GM19239 (cell line): ENCODE results near the gene RALB.
A peak's percentile ranks its signal among the peaks of the same experiment; 100 is the strongest.

Source experiments
- DNase-seq: peaks from one replicate; pipeline ENCODE4 v3.0.0; 2011; ENCODE audit warnings: low spot score; ENCODE audit not compliant: insufficient read length
- FAIRE-seq: peaks from 2 replicates; lab custom pipeline; 2011; peaks lifted over from hg19 to GRCh38; lab: Jason Lieb, UNC

RALB gene

GRCh38 chr2:120240901-120241429 lies 11.7 kb upstream of the RALB start:
- DNase-seq, result no peak
- FAIRE-seq, result no peak

- FAIRE-seq, result no peak
Observed at GRCh38 chr2:120241684-120242083, 11.0 kb upstream of the RALB start.

GRCh38 chr2:120243211-120243610 lies 9.4 kb upstream of the RALB start:
- DNase-seq (no peak), FAIRE-seq (no peak)

More at GRCh38 chr2:120241684-120242083, 11.0 kb upstream of the RALB start:
- DNase-seq, result no peak

GRCh38 chr2:120243875-120244553 lies 8.6 kb upstream of the RALB start:
- DNase-seq (no peak), FAIRE-seq (no peak)

- DNase-seq (no peak), FAIRE-seq (no peak)
Observed at GRCh38 chr2:120244656-120245519, 7.8 kb upstream of the RALB start.

GRCh38 chr2:120245520-120246332 lies 6.9 kb upstream of the RALB start:
- DNase-seq (no peak), FAIRE-seq (no peak)

GRCh38 chr2:120246546-120247300 lies 5.9 kb upstream of the RALB start:
- no peak for FAIRE-seq
- DNase-seq, result no peak

- FAIRE-seq, result no peak
- no peak for DNase-seq
Observed at GRCh38 chr2:120247851-120248250, 4.8 kb upstream of the RALB start.

- FAIRE-seq, result no peak
- no peak for DNase-seq
Observed at GRCh38 chr2:120250640-120251039, 2.0 kb upstream of the RALB start.

GRCh38 chr2:120251078-120251477 lies 1.6 kb upstream of the RALB start:
- FAIRE-seq (no peak), DNase-seq (no peak)

GRCh38 chr2:120251880-120252224 lies 800 bp upstream of the RALB start:
- no peak for DNase-seq
- FAIRE-seq, result no peak

GRCh38 chr2:120253021-120253882 lies 600 bp downstream of the RALB start:
- FAIRE-seq (peak; percentile 85), DNase-seq (peak; percentile 43)

- FAIRE-seq, result no peak
- DNase-seq, result no peak
Observed at GRCh38 chr2:120254178-120254577, 1.5 kb downstream of the RALB start.

GRCh38 chr2:120255071-120255470 lies 2.4 kb downstream of the RALB start:
- no peak for FAIRE-seq

GRCh38 chr2:120255986-120256650 lies 3.5 kb downstream of the RALB start:
- DNase-seq (no peak), FAIRE-seq (no peak)

More at GRCh38 chr2:120255071-120255470, 2.4 kb downstream of the RALB start:
- no peak for DNase-seq

- no peak for FAIRE-seq
- no peak for DNase-seq
Observed at GRCh38 chr2:120256651-120257000, 4.0 kb downstream of the RALB start.

- FAIRE-seq, result no peak
- no peak for DNase-seq
Observed at GRCh38 chr2:120257522-120257921, 4.9 kb downstream of the RALB start.

- DNase-seq (no peak), FAIRE-seq (no peak)
Observed at GRCh38 chr2:120258196-120258595, 5.5 kb downstream of the RALB start.
